Heart right ventricle (tissue), 16 donors: Measurements from ENCODE around the gene HMGN1. TPM values are rescaled to one million over a fixed set of nuclear protein-coding genes. Genes with fewer than 3 reads are reported as not detected.

Source experiments
- ATAC-seq, 8 donors: fragments of 200-7000 bp; cut with Tn5 transposase; one replicate each; pipeline ENCODE4 v1.9.1; 2020; ENCODE audit warnings: mild to moderate bottlenecking in 8 of 8, moderate library complexity in 8 of 8, moderate number of reproducible peaks in 1 of 8
- DNase-seq, 2 donors: peaks; one replicate each; pipeline ENCODE4 v3.0.0-alpha.2; 2020
- H3K27ac ChIP-seq, 10 donors: fragments of 200-600 bp; sonication (generic) in 2 of 10; one replicate each; pipeline versions ENCODE4 v1.5.0 to v1.8.0; 2020 to 2022; ENCODE audit warnings: mild to moderate bottlenecking in 3 of 10
- H3K27me3 ChIP-seq, 7 donors: fragments of 200-600 bp; one replicate each; pipeline ENCODE4 v1.8.0; 2021 to 2022; ENCODE audit warnings: mild to moderate bottlenecking in 2 of 7
- H3K36me3 ChIP-seq, 9 donors: fragments of 200-600 bp; sonication (generic) in 1 of 9; one replicate each; pipeline versions ENCODE4 v1.5.0 to v1.8.0; 2020 to 2022; ENCODE audit warnings: mild to moderate bottlenecking in 2 of 9
- H3K4me1 ChIP-seq, 9 donors: fragments of 200-600 bp; sonication (generic) in 1 of 9; one replicate each; pipeline versions ENCODE4 v1.5.0 to v1.8.0; 2020 to 2022; ENCODE audit warnings: mild to moderate bottlenecking in 4 of 9
- H3K4me3 ChIP-seq, 10 donors: fragments of 200-600 bp; sonication (generic) in 2 of 10; one replicate each; pipeline versions ENCODE4 v1.5.0 to v1.8.0; 2020 to 2022; ENCODE audit warnings: mild to moderate bottlenecking in 7 of 10, moderate library complexity in 2 of 10
- H3K9me3 ChIP-seq, 11 donors: fragments of 200-600 bp in 10 of 11; sonication (generic) in 2 of 11; one replicate each; pipeline versions ENCODE4 v1.5.0 to v1.8.0; 2013 to 2022; ENCODE audit warnings: mild to moderate bottlenecking in 2 of 11, control low read depth in 1 of 11, moderate library complexity in 1 of 11
- WGBS, 2 donors: extraction: QIAGEN DNeasy Blood & Tissue Kit; methylation state at CpG; one replicate each; pipeline ENCODE4 v1.1.7; 2013; ENCODE audit warnings: inconsistent platforms in 1 of 2; 5-methylcytosine and 5-hydroxymethylcytosine counted together
- intact Hi-C, 10 donors: fragments of 100-400 bp; cut with DNase I; formaldehyde crosslinking; loops; one replicate each; pipeline versions ENCODE4 v1.11.1 to v1.14.2; 2022
- polyA plus RNA-seq, 2 donors: library from polyadenylated mRNA; stranded (reverse); fragments of 200-250 nt; gene quantifications; one replicate each; pipeline ENCODE4 v1.2.3, GENCODE V29; 2013
- total RNA-seq, 10 donors: library from RNA; stranded (reverse); fragmentation: NEBNext Ultra II Directional in 3 of 10; extraction: Animal tissue kit (Norgen Biotek cat#: 25700) in 3 of 10; gene quantifications; one replicate each; pipeline versions ENCODE4 v1.2.1 to v1.2.4, GENCODE V29; 2021 to 2023
- TF ChIP-seq, protein P1 (sequence below), 9 donors: fragments of 200-600 bp; sonication (generic) in 2 of 9; IDR thresholded peaks; one replicate each; pipeline versions ENCODE4 v1.5.0 to v1.8.0; 2021 to 2022; ENCODE audit warnings: antibody characterized with exemption in 9 of 9, mild to moderate bottlenecking in 5 of 9, moderate library complexity in 1 of 9
- donor health status: Arrhythmogenic right ventricular cardiomyopathy.
- donor health status: ischemic (EF 13 %, LVEDD 7.1; RV severe dilation, severe dysfunction).
- donor health status: healthy with polysubstance abuse.
- donor health status: DM: no; HTN: yes; CAD: no.
- donor health status: DM: no; HTN: no; CAD: no.
- donor health status: ischemic (EF 25% LVEDD 6.9; RV normal size, moderate dysfunction).
- donor health status: ischemic (EF 25% LVEDD 5.7; RV mildly dilated, moderate dysfunction).
- donor health status: healthy.
- donor health status: DM: yes; HTN: yes; CAD: no.
- donor health status: Ischemic cardiomyopathy.
- donor health status: ischemic (EF 35%, LVEDD 5.7; RV mildly dilated, moderate dysfunction).
- donor health status: nonischemic (EF 11% LVEDD 7.7; RV severe dilation, severe dysfunction).
- donor health status: DM: yes; HTN: yes; CAD: no.
- donor health status: PGD.
- donor health status: ischemic (EF 29% LVEDD 5.4; RV normal size, mild dysfunction).
- donor health status: nonischemic (EF 23%, LVEDD 6.1; RV moderate dilation, normal function).

Gene HMGN1
- total and polyA plus RNA-seq, 12 donors: 46.2 to 79.0 (median 59.3) TPM

- Histone ChIP-seq H3K27ac (no peak overlapping the region), H3K9me3 (no peaks in the 10 kb centered on the region), H3K27me3 (no peaks in the 10 kb centered on the region), H3K4me1 (peaks cover 2 to 36% (median 30%) of the 10 kb centered on the region in 9 donors), H3K4me3 (no peak overlapping the region), H3K36me3 (peaks cover 0 to 67% (median 32%) of the 10 kb centered on the region in 9 donors)
- TF ChIP-seq, protein P1, sequence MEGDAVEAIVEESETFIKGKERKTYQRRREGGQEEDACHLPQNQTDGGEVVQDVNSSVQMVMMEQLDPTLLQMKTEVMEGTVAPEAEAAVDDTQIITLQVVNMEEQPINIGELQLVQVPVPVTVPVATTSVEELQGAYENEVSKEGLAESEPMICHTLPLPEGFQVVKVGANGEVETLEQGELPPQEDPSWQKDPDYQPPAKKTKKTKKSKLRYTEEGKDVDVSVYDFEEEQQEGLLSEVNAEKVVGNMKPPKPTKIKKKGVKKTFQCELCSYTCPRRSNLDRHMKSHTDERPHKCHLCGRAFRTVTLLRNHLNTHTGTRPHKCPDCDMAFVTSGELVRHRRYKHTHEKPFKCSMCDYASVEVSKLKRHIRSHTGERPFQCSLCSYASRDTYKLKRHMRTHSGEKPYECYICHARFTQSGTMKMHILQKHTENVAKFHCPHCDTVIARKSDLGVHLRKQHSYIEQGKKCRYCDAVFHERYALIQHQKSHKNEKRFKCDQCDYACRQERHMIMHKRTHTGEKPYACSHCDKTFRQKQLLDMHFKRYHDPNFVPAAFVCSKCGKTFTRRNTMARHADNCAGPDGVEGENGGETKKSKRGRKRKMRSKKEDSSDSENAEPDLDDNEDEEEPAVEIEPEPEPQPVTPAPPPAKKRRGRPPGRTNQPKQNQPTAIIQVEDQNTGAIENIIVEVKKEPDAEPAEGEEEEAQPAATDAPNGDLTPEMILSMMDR (IDR thresholded peaks at IDR 0.05): no peak
- 81 to 88% methylated on average over 5 of the region's 5 CpGs for WGBS, 2 donors
- DNase-seq: no peak
- intact Hi-C loops: loop anchor here in 4 of 10 donors (1.0 to 5.0 kb wide), 4 partner anchors 32 to 42 kb away; partner anchors contain the start of gene BRWD1 (in 2 of the 4)
- no peak for ATAC-seq
These were observed 4.0 kb downstream of the HMGN1 start for GRCh38 chr21:39344848-39345247.

GRCh38 chr21:39341249-39341923, 7.5 kb downstream of the HMGN1 start:
- intact Hi-C loops: no loop called here
- 95 to 97% methylated on average over 6 of the region's 6 CpGs for WGBS, 2 donors
- ATAC-seq: no peak

GRCh38 chr21:39340687-39341086, 8.2 kb downstream of the HMGN1 start:
- H3K4me1 ChIP-seq: peaks cover 0 to 10% (median 6%) of the 10 kb centered on the region in 9 donors
- peaks cover 0 to 55% (median 32%) of the 10 kb centered on the region in 9 donors for H3K36me3 ChIP-seq
- WGBS, 2 donors: 92 to 93% methylated on average over 6 of the region's 6 CpGs
- H3K27me3 ChIP-seq: no peaks in the 10 kb centered on the region
- H3K27ac ChIP-seq: no peak overlapping the region
- H3K4me3 ChIP-seq: no peak overlapping the region
- DNase-seq (no peak), ATAC-seq (no peak)
- TF ChIP-seq, protein P1 (IDR thresholded peaks at IDR 0.05): no peak
- no peaks in the 10 kb centered on the region for H3K9me3 ChIP-seq
- intact Hi-C loops: no loop called here

More at GRCh38 chr21:39341249-39341923, 7.5 kb downstream of the HMGN1 start:
- H3K36me3 ChIP-seq: peaks cover 0 to 62% (median 32%) of the 10 kb centered on the region in 9 donors
- TF ChIP-seq, protein P1 (IDR thresholded peaks at IDR 0.05): no peak
- H3K9me3 ChIP-seq: no peaks in the 10 kb centered on the region
- no peak for DNase-seq
- H3K27ac ChIP-seq: no peak overlapping the region
- no peak overlapping the region for H3K4me3 ChIP-seq
- no peaks in the 10 kb centered on the region for H3K27me3 ChIP-seq
- H3K4me1 ChIP-seq: peaks cover 1 to 17% (median 13%) of the 10 kb centered on the region in 9 donors

GRCh38 chr21:39339231-39339630, 9.7 kb downstream of the HMGN1 start:
- TF ChIP-seq, protein P1 (IDR thresholded peaks at IDR 0.05): no peak
- intact Hi-C loops: no loop called here

More at GRCh38 chr21:39339231-39339630, 9.7 kb downstream of the HMGN1 start:
- no peaks in the 10 kb centered on the region for H3K27me3 ChIP-seq
- peaks cover 0 to 40% (median 26%) of the 10 kb centered on the region in 9 donors for H3K36me3 ChIP-seq
- no peaks in the 10 kb centered on the region for H3K9me3 ChIP-seq
- H3K4me1 ChIP-seq: peaks cover 0 to under 1% (median 0%) of the 10 kb centered on the region in 9 donors
- H3K27ac ChIP-seq: no peak overlapping the region
- ATAC-seq (no peak), DNase-seq (no peak)
- no peak overlapping the region for H3K4me3 ChIP-seq
- 89 to 92% methylated on average over 2 of the region's 2 CpGs for WGBS, 2 donors
